Measurements from ENCODE around the gene MTHFD2.
"Not testable (repeated sequence)": the region's sequence is repeated elsewhere in the genome, so short reads cannot be mapped to it uniquely, and the experiment has no call there.

The MTHFD2 gene

GRCh38 chr2:74198461-74199274 is at the start of gene MTHFD2:
Gene MTHFD2, plus strand, starts transcription at chr2:74198615. Its CDS starts 27 bp downstream, at chr2:74198642.
- FAIRE-seq: peak; percentile 92

DNA sequence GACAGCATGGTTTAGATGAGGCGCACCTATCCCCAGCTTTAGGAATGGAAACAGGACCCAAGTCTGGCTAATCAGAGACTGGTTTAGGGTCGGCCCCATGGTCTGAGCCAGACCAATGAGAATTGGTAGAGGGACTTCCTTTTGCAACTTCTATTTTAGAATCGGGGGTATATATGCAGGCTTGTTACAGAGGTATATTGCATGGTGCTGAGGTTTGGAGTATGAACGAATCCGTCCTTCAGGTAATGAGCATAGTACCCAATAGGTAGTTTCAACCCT is 49.2 kb upstream of the MTHFD2 start:
- FAIRE-seq: no peak

GRCh38 chr2:74149570-74150319 is 48.7 kb upstream of the MTHFD2 start:
- FAIRE-seq: no peak

GRCh38 chr2:74152954-74153353 is 45.5 kb upstream of the MTHFD2 start:
- FAIRE-seq: no peak

- FAIRE-seq: peak; percentile 49
Measured at GRCh38 chr2:74155830-74156229, 42.6 kb upstream of the MTHFD2 start.

DNA sequence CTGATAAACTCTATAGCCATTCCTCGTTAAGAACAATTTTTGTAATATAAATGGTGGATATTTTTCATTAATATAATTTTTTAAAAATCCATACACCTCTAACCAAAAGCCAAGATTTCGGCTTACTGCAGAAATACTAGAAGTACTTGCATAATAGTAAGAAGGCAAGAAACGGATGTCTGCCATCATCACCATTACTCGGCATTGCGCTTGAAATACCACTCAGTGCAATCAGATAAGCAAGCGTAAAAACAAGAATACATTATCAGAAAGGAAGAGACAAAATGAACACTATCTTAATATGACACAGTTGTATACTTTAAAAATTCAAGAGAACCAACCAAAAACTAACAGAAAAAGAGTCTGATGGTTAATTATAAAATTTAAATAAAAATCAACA is 35.5 kb upstream of the MTHFD2 start:
- FAIRE-seq: no peak

GRCh38 chr2:74164761-74165160 is 33.7 kb upstream of the MTHFD2 start:
- no peak for FAIRE-seq

DNA sequence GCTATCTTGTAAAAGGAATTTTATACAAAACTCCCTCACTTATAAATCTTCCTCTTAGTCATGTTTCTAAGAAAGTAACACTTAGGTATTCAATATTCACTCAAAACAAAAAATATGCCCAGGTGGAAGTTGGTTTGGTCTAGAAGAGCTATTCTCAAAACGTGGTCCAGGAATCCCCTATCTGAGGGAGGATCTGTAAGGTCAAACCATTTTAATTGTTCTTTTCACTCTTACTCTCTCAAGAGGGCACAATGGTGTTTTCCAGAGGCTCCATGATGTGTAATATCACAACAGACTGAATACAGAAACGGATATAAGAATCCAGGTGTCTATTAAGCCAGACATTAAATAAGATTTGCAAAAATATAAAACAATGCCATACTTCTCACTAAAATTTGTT is 29.7 kb upstream of the MTHFD2 start:
- FAIRE-seq: no peak

DNA sequence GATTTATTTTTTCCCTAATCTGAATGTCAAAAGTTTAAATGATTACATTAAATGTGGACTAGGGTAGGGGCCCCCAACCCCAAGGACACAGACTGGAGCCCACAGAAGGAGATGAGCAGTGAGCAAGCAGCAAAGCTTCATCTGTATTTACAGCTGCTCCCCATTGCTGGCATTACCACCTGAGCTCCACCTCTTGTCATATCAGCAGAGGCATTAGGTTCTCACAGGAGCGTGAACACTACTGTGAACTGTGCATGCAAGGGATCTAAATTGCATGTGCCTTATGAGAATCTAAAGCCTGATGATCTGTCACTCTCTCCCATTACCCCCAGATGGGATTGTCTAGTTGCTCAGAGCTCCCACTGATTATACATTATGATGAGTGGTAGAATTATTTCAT is 23.5 kb upstream of the MTHFD2 start:
- no peak for FAIRE-seq

GRCh38 chr2:74177696-74178095 is 20.7 kb upstream of the MTHFD2 start:
- no peak for FAIRE-seq

DNA sequence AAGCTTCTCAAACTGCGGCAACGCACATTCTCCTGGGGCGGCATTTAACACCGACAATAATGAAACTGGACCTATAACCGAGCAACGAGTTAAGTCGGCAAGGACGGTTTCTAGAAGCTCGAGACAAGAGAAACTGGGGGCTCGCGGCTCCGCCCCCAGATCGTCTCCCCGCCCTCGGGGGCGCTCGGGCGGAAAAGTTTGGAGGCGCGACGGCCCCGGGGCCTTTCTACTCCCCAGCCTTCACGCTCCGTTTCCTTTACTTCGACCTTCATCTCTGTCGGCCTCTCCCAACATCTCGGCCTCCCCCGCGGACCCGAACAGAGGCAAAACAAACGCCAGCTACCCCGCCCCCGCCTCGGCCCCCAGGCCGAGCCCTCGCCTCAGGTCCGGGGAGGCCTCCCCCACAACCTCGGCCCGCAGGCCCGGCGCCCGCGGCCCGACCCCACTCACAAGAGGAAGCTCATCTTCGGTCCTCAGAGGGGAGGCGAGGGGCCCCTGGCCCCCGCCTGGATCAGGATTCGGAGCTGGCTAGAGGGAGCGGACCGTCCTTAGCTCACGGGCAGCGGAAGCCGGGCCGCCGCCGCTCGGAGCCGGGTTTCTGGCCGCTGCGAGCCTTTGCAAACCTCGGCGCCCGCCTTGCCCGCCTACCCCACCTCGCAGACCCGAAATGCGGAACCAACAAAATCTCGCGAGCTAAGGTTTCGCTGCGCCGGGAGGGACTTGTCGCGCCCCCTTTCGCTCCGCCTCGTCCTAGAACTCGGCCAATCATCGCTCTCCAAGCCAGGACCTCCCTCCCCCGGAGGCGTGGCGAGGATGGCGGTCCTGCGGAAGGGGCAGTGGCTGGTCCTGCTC is 20.0 kb upstream of the MTHFD2 start, which contains the start of gene MOB1A:
Gene MOB1A (minus strand): TSS at position 669 of the 852 bp plus-strand sequence. CDS start 205 bp downstream, at position 464.
- FAIRE-seq: peak; percentile 96

DNA sequence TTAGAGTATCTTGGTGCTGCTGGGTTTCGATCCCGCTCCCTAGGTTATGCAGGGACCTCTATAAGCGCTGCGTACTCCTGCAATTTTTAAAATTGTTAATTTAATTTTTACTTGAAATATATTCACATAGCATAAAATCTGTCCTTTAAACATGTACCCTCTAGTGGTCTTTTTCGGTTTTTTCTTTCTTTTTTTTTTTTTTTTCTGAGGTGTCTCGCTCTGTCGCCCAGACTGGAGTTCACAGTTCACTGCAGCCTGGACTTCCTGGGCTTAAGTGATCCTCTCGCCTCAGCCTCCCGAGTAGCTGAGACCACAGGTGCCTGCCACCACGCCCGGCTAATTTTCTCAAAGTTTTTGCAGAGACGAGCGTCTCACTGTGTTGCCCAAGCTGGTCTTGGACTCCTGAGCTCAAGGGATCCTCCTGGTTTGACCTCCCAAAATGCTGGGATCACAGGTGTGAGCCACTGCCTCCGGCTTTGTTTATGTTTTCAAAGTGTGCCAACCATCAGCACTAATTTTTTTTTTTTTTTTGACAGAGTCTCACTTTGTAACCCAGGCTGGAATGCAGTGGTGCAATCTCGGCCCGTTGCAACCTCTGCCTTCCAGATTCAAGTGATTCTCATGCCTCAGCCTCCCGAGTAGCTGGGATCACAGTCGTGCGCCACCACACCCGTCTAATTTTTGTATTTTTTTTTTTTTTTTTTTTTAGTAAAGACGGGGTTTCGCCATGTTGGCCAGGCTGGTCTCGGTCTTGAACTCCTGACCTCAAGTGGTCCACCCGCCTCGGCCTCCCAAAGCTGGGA is 19.2 kb upstream of the MTHFD2 start:
- no peak for FAIRE-seq

DNA sequence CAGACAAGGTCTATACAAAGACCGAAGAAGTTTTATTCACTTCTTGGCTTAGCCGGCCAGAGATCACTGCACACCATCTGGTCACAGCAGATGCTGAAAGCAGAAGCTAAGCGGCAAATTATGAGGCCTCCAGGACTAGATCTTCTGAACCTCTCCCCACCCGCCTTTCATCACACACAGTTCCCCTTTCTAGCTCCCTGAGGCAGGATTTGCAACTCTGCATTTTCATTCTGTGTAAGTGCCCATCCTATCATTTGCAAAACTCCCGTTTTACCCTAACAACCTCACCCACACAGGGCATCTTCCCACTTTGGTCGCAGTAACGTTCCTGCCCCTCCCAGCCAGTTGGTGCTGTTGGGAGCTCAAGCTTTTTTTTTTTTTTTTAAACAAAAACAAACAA is 16.7 kb upstream of the MTHFD2 start:
- FAIRE-seq: no peak

GRCh38 chr2:74183878-74184277 is 14.5 kb upstream of the MTHFD2 start:
- FAIRE-seq: no peak

- no peak for FAIRE-seq
Measured at GRCh38 chr2:74186038-74186437, 12.4 kb upstream of the MTHFD2 start.

DNA sequence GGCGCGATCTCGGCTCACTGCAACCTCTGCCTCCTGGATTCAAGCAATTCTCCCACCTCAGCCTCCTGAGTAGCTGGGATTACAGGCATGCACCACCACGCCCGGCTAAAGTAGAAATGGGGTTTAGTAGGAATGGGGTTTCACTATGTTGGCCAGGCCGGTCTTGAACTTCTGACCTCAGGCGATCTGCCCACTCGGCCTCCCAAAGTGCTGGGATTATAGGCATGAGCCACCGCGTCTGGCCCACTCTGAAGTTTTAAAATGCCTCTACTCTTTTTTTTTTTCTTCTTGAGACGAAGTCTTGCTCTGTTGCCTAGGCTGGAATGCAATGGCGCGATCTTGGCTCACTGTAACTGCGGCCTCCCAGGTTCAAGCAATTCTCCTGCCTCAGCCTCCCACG is 11.7 kb upstream of the MTHFD2 start:
- not testable (repeated sequence) for FAIRE-seq

DNA sequence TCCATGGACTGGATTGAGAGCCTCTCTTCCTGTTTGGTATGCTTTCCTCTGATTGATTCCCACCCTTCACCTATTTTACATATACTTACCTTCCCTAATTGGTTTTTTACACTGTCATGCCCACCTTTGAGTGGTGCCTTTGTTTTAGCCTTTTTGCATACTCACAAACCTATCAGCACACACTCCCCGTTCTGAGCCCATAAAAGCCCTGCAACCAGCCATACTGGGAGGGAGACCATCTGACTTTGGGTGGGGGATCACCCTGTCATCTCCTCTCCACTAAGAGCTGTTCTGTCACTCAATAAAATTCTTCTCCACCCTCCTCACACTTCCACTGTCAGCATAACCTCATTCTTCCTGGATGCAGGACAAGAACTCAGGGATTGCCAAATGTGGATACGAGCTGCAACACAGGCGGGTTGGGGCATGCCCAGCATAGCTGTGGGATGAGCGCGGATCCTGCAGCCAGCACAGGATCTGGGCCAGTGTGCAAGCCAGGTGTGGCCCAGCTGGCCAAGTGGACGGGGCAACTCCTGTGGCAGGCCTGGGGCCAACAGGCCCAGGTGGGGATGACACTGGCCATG is 10.3 kb upstream of the MTHFD2 start:
- FAIRE-seq: no peak

DNA sequence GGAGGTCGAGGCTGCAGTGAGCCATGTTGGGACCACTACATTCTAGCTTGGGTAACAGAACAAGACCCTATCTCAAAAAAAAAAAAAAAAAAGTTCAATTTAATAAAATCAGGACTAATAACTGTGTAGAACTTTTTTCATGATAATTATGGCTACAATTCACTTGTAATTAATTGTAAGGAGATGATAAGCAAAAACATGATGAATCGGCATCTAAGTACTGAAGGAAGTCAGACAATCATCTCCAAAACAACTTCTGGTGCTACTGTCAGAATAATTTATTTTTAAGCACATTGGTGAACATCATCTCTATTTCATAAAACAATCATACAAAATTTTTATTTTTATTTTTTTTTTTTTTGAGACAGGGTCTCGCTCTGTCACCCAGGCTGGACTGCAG is 9.7 kb upstream of the MTHFD2 start:
- no peak for FAIRE-seq

GRCh38 chr2:74191596-74192380 is 6.6 kb upstream of the MTHFD2 start:
- no peak for FAIRE-seq

DNA sequence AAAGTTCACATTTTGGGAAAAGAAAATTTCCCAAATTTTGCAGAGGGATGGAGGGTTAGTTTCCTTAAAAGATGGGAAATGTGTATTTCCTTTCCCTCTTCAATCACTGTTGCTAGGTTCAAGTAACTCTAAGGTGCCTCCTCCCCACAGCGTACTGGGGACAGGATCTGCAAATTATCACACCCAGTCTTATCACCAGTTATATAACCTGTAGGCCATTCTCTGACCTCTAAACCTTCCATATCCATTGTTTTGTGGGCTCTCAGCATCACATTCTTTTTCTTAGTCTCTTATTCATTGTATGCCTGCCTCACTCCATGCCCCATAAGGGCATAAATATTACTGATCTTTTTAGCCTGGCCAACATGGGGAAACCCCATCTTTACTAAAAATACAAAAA is 3.6 kb upstream of the MTHFD2 start:
- FAIRE-seq: no peak

DNA sequence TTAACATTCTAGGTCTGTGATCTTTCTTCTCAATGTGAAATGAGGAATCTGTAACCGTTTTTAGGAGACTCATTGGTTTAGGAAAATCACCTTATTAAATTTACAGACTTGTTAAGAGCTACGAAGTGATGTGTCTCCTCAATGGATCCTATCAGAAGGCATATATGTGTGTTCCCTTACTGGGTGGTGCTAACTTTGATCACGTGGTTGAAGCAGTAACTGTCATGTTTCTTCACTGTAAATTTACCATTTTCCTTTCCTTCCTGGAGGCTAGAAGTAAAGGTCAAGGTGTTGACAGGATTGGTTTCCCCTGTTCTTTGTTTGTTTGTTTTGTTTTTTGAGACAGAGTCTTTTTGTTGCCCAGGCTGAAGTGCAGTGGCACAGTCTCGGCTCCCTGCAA is 1.4 kb upstream of the MTHFD2 start:
- no peak for FAIRE-seq
